Kidney epithelial cell (primary cell): ENCODE results near the gene CFAP92. TPM values are rescaled to one million over a fixed set of nuclear protein-coding genes. Genes with fewer than 3 reads are reported as not detected.

Experiments used
- DNase-seq: peaks from one replicate; pipeline ENCODE4 v3.0.0-alpha.2; 2010; ENCODE audit warnings: low read depth
- H3K27me3 ChIP-seq: 2 replicates; pipeline ENCODE4 v1.6.0; 2011; ENCODE audit warnings: low read length; ENCODE audit not compliant: control insufficient read depth, insufficient read depth
- H3K36me3 ChIP-seq: 2 replicates; pipeline ENCODE4 v1.5.1; 2011; ENCODE audit warnings: low read length; ENCODE audit not compliant: control insufficient read depth, insufficient read depth
- H3K4me3 ChIP-seq: 2 replicates; pipeline ENCODE4 v1.5.1; 2011; ENCODE audit warnings: low read depth, mild to moderate bottlenecking, control low read depth, low read length
- total RNA-seq: library from RNA; depleted of rRNA; stranded (reverse); fragments of >200 nt; gene quantifications from 2 replicates; pipeline ENCODE4 v1.2.3, GENCODE V29; 2015
- TF ChIP-seq, protein P1 (sequence below): IDR thresholded peaks from 2 replicates; pipeline ENCODE4 v1.5.1; 2011; ENCODE audit warnings: mild to moderate bottlenecking, moderate library complexity, low read length, control low read depth, inconsistent platforms; ENCODE audit not compliant: insufficient read depth, poor library complexity, severe bottlenecking

Gene CFAP92
- total RNA-seq, 1 donor from 2014 or later: 0.50 TPM

GRCh38 chr3:129033633-129034321, 39.9 kb upstream of the CFAP92 start:
- Histone ChIP-seq H3K4me3 (no peak overlapping the region), H3K27me3 (peaks cover 19% of the 10 kb centered on the region), H3K36me3 (no peaks in the 10 kb centered on the region)
- TF ChIP-seq, protein P1, sequence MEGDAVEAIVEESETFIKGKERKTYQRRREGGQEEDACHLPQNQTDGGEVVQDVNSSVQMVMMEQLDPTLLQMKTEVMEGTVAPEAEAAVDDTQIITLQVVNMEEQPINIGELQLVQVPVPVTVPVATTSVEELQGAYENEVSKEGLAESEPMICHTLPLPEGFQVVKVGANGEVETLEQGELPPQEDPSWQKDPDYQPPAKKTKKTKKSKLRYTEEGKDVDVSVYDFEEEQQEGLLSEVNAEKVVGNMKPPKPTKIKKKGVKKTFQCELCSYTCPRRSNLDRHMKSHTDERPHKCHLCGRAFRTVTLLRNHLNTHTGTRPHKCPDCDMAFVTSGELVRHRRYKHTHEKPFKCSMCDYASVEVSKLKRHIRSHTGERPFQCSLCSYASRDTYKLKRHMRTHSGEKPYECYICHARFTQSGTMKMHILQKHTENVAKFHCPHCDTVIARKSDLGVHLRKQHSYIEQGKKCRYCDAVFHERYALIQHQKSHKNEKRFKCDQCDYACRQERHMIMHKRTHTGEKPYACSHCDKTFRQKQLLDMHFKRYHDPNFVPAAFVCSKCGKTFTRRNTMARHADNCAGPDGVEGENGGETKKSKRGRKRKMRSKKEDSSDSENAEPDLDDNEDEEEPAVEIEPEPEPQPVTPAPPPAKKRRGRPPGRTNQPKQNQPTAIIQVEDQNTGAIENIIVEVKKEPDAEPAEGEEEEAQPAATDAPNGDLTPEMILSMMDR: no peak
- DNase-seq: no peak

- DNase-seq: no peak
- Histone ChIP-seq H3K27me3 (peaks cover 12% of the 10 kb centered on the region), H3K36me3 (no peaks in the 10 kb centered on the region), H3K4me3 (no peak overlapping the region)
- TF ChIP-seq, protein P1: no peak
These were observed 39.3 kb upstream of the CFAP92 start for GRCh38 chr3:129033151-129033550.

- no peak for DNase-seq
- H3K36me3 ChIP-seq: no peaks in the 10 kb centered on the region
- peaks cover 11% of the 10 kb centered on the region for H3K27me3 ChIP-seq
- TF ChIP-seq, protein P1: no peak
- H3K4me3 ChIP-seq: no peak overlapping the region
These were observed 38.8 kb upstream of the CFAP92 start for GRCh38 chr3:129032716-129033115.

DNA sequence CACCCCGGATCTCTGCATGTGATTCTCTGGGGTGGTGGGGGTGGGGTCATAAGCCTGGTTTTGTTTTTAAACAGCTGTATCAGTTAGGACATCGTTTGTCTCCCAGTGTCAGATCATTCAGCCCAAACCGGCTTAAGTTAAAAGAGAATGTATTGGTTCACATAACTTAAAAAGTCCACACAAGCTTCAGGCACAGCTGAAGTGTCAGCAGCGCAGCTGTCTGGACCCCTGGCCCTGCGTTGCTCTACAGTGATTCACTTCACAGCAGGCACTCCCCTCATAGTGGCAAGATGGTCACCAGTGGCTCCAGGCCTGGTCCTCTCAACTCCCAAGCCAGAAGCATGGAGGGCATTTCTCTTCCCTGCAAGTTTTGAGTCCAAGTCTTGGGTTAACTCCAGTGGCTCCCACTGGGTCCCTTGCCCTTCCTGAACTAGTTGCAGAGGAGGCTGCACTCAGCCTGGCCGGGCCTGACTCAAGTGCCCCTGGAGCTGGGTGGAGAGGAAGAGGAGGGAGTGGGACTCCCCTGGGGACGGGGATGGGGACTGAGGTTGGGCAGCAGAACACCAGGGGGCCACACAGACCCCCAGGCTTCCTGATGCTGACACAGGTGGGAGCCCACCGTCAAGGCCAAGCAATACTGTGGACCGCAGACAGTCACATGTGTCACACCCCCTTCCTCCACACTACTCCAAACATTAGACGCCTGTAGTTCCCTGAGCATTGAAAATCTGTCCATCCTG, 37.8 kb upstream of the CFAP92 start:
- DNase-seq: no peak
- Histone ChIP-seq H3K4me3 (no peak overlapping the region), H3K36me3 (no peaks in the 10 kb centered on the region), H3K27me3 (peaks cover 7% of the 10 kb centered on the region)
- TF ChIP-seq, protein P1: no peak

- no peak for DNase-seq
- Histone ChIP-seq H3K4me3 (no peak overlapping the region), H3K36me3 (no peaks in the 10 kb centered on the region), H3K27me3 (peaks cover 5% of the 10 kb centered on the region)
- TF ChIP-seq, protein P1: no peak
These were observed 36.7 kb upstream of the CFAP92 start for GRCh38 chr3:129030611-129031010.
